ES-I3 (cell line): Measurements from ENCODE around the gene HNRNPC.
"Not testable (repeated sequence)": the region's sequence is repeated elsewhere in the genome, so short reads cannot be mapped to it uniquely, and the experiment has no call there.

Source experiments
- H3K36me3 ChIP-seq: 2 replicates; pipeline ENCODE4 v1.6.1; 2013; ENCODE audit warnings: mild to moderate bottlenecking, low read length, control low read depth, moderate library complexity; ENCODE audit not compliant: insufficient read depth
- H3K4me1 ChIP-seq: 2 replicates; pipeline ENCODE4 v1.6.1; 2013; ENCODE audit warnings: mild to moderate bottlenecking, control low read depth, low read length; ENCODE audit not compliant: insufficient read depth
- H3K9ac ChIP-seq: 2 replicates; pipeline ENCODE4 v1.6.1; 2013; ENCODE audit warnings: low read depth, mild to moderate bottlenecking, low read length, moderate library complexity
- H3K9me3 ChIP-seq: 2 replicates; pipeline ENCODE4 v1.6.1; 2013; ENCODE audit warnings: mild to moderate bottlenecking, low read length, moderate library complexity; ENCODE audit not compliant: control insufficient read depth, insufficient read depth

The HNRNPC gene

DNA sequence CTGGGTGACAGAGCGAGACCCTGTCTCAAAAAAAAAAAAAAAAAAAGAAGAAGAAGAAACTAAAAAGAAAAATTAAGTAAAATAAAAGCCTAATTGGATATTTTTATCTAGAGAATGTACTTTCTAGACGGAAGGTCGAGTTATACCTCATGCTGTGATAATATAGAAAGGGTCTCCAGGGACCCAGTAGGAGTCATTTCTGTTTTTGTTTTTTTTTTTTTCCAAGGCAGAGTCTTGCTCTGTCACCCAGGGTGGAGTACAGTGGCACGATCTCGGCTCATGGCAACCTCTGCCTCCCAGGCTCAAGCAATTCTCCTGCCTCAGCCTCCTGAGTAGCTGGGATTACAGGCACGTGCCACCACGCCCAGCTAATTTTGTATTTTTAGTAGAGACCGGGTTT lies 24.8 kb upstream of the HNRNPC start:
- H3K4me1 ChIP-seq, H3K9me3 ChIP-seq, H3K36me3 ChIP-seq, H3K9ac ChIP-seq: not testable (repeated sequence)

DNA sequence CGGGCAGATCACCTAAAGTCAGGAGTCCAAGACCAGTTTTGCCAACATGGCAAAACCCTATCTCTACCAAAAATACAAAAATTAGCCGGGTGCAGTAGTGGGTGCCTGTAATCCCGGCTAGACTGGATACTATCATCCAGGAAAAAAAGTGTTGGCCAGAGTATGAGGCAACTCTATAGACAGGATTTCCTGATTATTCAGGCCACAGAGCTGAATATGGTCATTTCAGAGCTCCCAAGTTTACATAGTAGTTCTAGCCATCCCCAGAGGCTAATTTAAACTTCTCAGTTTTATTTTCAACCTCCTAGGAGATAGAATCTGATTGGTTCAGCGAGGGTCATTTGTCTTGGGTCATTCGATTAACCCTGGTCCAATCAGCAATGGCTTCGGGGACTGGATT lies 17.9 kb upstream of the HNRNPC start:
- H3K4me1 ChIP-seq = no peaks in the 10 kb centered on the region
- no peaks in the 10 kb centered on the region for H3K9me3 ChIP-seq
- no peak overlapping the region for H3K9ac ChIP-seq
- H3K36me3 ChIP-seq = no peaks in the 10 kb centered on the region

DNA sequence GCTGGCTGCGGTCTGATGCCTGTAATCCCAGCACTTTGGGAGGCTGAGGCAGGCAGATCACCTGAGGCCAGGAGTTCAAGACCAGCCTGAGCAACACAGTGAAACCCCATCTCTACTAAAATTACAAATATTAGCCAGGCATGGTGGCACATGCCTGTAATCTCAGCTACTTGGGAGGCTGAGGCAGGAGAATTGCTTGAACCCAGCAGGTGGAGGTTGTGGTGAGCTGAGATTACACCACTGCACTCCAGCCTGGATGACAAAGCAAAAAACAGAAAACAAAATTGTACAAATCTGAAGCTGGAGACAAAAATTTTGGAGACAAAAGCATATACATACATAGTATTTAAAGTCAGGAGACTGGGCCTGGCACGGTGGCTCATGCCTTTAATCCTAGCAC lies 17.3 kb upstream of the HNRNPC start:
- H3K36me3 ChIP-seq, H3K4me1 ChIP-seq, H3K9me3 ChIP-seq, H3K9ac ChIP-seq: not testable (repeated sequence)

DNA sequence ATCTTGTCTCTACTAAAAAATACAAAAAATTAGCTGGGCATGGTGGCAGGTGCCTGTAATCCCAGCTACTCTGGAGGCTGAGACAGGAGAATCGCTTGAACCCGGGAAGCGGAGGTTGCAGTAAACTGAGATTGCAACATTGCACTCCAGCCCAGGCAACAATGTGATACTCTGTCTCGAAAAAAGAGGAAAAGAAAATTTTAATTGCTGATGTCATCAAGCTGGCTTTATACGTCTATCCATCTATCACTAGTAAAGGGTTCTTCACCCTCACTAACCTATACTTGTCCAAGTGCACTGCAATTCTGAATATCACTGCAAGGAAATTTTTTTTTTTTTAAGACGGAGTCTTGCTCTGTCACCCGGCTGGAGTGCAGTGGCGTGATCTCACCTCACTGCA lies 12.7 kb upstream of the HNRNPC start:
- not testable (repeated sequence) for H3K36me3 ChIP-seq, H3K4me1 ChIP-seq, H3K9ac ChIP-seq, H3K9me3 ChIP-seq

DNA sequence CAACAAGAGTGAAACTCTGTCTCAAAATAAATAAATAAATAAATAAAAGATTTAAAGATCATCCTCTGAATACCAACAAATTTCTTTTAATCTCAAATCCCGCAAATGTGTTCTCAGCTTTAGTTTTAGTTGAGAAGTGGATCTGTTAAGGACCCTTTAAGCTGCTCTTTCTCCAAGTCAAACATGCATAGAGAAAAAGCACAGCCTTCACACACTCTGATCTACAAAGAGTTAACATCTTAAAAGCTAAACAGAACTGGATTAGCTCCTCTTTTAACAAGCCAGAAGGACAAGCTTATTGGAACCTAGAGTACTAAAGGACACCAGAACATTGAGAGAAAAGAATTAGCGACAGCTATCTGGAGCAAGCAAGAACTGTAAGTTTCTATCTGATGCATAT lies 10.5 kb upstream of the HNRNPC start, which contains the start of gene RPGRIP1:
TSS of gene RPGRIP1 (plus strand) at position 301 of the 400 bp plus-strand sequence. CDS start 7,894 bp downstream, outside the sequence.
- Histone ChIP-seq H3K4me1 (no peaks in the 10 kb centered on the region), H3K9me3 (no peaks in the 10 kb centered on the region), H3K9ac (no peak within 1 kb of the TSS), H3K36me3 (no peaks in the 10 kb centered on the region)

DNA sequence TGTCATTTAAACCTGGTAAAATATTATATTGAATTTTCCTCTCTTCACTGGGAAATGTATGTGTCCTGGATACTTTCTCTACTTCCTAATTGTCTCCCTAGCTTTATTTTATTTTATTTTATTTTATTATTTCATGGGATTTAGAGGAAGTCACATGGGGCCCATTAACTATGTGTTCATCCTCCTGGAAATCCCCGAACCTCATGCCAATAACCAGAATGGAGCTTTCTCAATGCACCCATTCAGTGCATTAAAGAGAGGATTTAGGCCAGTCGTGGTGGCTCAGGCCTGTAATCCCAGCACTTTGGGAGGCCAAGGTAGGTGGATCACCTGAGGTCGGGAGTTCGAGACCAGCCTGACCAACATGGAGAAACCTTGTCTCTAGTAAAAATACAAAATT lies 9.4 kb upstream of the HNRNPC start:
- Histone ChIP-seq H3K9ac (no peak overlapping the region), H3K36me3 (no peaks in the 10 kb centered on the region), H3K9me3 (no peaks in the 10 kb centered on the region), H3K4me1 (no peaks in the 10 kb centered on the region)

DNA sequence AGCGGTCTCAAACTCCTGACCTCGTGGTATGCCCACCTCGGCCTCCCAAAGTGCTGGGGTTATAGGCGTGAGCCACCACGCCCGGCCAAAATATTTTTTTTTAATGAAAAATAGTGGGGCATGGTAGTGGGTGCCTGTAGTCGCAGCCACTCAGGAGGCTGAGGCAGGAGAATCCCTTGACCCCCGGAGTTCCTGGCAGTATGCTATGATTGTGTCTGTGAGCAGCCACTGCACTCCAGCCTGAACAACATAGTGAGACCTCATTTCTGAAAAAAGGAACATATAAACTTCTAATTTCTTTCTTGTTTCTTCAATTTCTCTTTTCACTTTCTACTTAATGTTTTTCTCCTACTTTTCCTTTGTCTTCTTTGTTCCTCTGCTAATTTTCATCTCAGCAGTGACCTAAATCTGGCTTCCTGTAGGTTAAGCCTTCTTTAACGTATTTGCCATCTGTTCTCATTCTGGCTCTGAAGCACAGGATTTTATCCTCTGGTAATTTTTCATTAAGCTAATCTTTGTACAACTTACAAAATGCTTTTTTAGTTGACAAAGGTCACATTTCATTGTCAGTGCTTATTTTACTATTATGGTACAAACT lies 6.1 kb upstream of the HNRNPC start:
- H3K4me1 ChIP-seq = no peaks in the 10 kb centered on the region

DNA sequence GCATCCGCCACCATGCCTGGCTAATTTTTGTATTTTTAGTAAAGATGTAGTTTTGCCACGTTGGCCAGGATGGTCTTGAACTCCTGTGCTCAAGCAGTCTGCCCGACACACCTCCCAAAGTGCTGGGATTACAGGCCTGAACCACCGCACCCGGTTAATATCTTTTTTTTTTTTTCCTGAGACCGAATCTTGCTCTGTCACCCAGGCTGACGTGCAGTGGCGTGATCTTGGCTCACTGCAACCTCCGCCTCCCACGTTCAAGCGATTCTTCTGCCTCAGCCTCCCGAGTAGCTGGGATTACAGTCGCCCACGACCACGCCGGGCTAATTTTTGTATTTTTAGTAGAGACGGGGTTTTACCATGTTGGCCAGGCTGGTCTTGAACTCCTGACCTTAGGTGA lies 3.4 kb upstream of the HNRNPC start:
- not testable (repeated sequence) for H3K9ac ChIP-seq, H3K4me1 ChIP-seq, H3K9me3 ChIP-seq, H3K36me3 ChIP-seq

More for the DNA sequence above, 6.1 kb upstream of the HNRNPC start:
- H3K9ac ChIP-seq = no peak overlapping the region
- H3K9me3 ChIP-seq = no peaks in the 10 kb centered on the region
- no peaks in the 10 kb centered on the region for H3K36me3 ChIP-seq

DNA sequence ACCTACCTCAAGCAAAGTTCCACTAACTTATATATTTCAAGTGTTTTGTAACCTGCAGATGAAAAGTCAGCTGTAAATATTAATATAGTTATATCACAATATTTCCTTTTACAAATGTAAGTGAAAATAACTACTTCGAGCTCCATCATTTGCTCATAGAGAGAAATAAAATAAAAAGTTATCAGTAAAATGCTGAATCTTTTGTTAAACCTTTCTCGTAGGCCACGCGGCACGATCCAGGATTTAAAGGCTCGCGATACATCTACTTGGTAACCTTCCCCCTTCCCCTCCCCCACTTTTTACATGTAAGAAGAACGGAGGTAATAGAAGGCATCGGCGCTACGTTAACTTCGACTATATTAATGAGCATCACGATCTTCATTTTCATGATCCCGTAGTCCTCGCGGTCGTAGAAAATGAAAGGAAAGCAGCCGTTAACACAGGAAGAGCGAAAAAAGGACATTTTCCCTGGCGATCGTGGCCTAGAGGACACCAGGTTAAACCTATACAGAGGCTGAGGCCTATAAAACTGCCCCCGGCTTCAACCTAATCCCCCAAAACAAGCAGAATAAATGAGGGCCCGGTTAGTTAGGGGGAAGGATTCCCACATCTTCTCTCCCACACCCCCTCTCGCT lies 508 bp downstream of the HNRNPC start:
- Histone ChIP-seq H3K36me3 (peaks cover 29% of the 10 kb centered on the region), H3K4me1 (peaks cover 4% of the 10 kb centered on the region; the same call in 1 of the 2 replicates), H3K9me3 (no peaks in the 10 kb centered on the region), H3K9ac (peak overlapping the region; percentile 100)

DNA sequence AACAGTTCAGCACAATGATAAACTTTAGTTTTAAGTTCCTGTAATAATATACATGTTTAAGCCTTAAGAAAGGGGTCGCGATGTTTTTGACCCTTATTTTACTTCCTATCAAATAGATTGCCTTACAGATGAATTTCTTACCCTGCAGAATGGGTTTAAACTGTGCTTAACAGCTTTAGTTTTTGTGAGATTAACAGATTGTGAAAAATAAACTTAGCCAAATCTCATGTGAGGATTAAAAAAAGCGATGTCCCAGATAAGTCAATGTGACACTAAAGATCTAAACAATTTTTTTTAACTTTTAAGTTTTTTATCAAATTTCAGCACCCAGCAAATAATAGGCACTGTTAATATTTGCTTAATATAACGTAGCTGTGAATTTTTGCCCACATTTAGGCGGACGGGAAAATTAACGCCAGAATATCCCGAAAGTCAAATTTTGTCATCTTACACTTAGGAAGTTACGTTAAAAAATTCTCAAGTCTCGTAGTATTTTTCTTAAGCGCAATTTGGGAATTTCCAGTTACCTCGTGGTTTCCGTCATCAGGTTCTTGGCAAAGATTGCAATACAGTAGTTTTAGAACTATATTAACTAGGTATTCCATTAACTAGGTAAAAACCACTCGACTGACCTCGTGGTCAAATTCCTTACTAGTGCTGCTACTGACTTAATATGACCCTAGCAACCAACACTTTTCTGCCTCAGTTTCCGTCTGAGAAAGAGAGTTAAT lies 1.2 kb downstream of the HNRNPC start:
- H3K9ac ChIP-seq = peak overlapping the region; percentile 100
- H3K9me3 ChIP-seq = no peaks in the 10 kb centered on the region
- peaks cover 4% of the 10 kb centered on the region; the same call in 1 of the 2 replicates for H3K4me1 ChIP-seq
- H3K36me3 ChIP-seq = peaks cover 31% of the 10 kb centered on the region

DNA sequence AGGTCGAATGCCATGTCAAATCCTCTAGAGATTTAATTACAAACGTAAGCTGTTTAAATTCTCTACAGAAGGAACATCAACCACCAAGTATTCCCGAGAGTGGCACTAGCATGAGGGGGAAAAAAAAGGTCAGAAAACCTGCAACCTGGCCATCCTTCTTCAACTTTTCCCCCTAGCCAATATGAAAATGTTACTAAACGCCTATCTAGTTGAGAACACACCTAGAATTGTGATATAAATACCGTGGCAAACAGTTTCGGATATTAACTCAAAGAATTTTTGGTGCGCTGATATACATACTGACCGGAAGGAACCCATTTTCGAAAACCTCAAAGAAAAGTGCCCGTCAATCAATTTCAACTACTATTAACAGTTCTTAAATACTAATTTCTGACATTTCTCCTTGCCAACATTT lies 1.8 kb downstream of the HNRNPC start:
- H3K36me3 ChIP-seq = peaks cover 33% of the 10 kb centered on the region
- H3K4me1 ChIP-seq = peaks cover 4% of the 10 kb centered on the region; the same call in 1 of the 2 replicates

DNA sequence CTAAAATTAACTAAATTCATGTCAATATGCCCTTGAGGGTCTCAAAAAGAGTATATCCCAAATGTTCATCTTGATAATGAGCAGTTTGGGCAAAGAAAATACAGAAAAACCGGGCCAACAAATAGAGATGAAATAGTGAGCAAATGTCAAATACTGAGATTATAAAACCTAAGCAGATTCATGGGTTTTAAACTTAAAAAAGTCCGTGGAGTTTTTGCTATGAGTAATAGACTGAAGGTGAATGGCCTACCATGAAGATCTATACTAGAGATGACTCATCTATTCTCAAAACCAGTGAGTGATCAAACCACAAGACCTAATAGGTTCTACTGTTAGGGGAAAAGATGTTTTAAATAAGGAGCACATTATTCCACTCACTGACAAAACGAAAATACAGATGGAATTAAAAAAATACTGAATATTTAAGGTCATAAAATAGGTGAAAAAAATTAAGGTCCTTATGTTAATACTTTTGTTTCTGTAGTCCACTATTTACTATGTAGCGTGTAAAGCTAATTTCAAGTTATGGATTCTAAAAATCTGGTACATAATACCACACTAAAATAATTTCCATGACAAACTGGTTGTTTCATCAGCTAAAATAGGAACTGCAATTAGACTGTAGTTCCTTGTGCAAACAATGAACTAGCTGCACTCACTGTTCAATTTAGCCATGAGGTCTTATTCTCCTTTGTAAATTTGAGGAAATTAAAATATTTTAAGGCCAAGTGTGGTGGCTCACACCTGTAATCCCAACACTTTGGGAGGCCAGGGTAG lies 5.0 kb downstream of the HNRNPC start:
- H3K9ac ChIP-seq = no peak overlapping the region
- H3K9me3 ChIP-seq = no peaks in the 10 kb centered on the region
- peaks cover 13% of the 10 kb centered on the region for H3K4me1 ChIP-seq
- peaks cover 48% of the 10 kb centered on the region for H3K36me3 ChIP-seq

More for the DNA sequence above, 1.8 kb downstream of the HNRNPC start:
- Histone ChIP-seq H3K9ac (peak overlapping the region; percentile 100), H3K9me3 (no peaks in the 10 kb centered on the region)

DNA sequence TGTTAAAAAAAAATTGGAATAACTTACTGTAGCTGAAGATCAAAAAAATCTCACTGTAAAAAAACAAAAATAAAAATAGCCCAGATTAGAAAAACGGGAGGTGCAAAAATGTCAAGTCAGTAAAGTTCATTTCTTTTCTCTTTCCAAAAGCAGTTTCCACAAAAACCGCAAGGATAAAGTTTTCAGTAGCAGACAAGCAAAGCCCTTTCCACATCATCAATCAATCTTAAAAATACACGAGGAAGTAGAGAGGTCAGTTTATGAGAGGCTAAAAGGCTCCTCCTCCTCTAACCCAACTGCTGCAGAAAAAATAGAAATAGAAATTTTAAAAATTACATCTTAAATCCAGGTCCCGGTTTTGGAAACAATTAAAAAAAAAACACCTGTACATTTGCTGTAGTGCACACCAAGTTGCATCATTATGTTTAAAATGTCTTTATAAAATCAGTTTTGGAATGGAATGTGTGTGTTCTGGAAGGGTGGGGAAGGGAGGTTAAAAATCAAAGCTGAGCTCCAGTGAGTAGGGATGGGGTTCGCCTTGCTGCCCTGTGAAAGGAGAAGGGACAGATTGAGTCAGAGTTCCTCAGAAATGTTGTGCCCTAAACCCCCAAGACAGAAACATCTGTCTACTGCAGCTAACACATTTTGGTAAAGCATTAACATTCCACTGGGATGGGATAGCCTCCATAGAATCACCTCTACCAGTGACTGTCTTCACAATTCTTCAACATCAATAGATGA lies 5.8 kb downstream of the HNRNPC start:
- H3K4me1 ChIP-seq = peaks cover 17% of the 10 kb centered on the region
- H3K36me3 ChIP-seq = peaks cover 50% of the 10 kb centered on the region

DNA sequence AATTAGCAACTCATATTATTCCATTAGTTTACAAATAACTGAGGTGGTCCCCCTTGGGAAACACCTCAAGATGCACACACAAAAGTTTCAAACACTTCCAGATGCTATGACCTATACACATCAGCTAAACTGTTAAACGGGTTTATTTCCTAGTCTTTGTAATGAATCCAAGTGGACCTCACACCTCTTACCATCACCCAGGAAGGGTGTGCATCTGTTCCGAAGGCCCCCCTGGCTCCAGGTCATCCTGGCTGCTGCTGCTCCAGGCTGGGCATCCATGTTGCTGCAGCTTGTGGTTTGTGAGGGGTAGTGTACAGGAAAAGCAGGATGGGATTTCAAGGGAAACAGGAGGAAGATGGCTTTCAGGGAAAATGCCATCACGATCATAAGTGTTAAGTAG lies 6.8 kb downstream of the HNRNPC start:
- peaks cover 41% of the 10 kb centered on the region for H3K36me3 ChIP-seq

More for the DNA sequence above, 5.8 kb downstream of the HNRNPC start:
- Histone ChIP-seq H3K9ac (no peak overlapping the region), H3K9me3 (no peaks in the 10 kb centered on the region)

More for the DNA sequence above, 6.8 kb downstream of the HNRNPC start:
- H3K4me1 ChIP-seq = peaks cover 17% of the 10 kb centered on the region
- no peaks in the 10 kb centered on the region; the same call in 1 of the 2 replicates for H3K9me3 ChIP-seq
- H3K9ac ChIP-seq = no peak overlapping the region
